ENCODE results near the gene RYR3.

Gene RYR3

DNA sequence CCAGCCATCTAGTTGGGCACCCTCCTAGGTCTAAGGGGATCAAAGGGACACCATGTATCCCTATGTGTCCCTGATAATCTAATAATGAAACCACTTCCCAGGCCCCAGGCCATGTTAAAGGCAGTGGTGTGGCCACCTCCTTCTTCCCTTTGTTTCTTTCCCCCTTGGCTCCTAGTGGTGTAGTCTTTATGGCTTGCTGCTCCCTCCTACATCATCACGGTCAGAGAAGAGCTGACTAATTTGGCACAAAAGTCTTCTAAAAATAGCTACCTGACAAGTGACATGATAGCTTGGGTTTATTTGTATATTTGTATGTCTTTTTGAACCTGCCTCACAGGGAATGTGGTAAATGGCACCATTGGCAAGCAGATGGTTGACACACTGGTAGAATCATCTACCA lies 526.5 kb downstream of the RYR3 start:
- no peak for DNase-seq (ENCODE audit: low spot score)

DNA sequence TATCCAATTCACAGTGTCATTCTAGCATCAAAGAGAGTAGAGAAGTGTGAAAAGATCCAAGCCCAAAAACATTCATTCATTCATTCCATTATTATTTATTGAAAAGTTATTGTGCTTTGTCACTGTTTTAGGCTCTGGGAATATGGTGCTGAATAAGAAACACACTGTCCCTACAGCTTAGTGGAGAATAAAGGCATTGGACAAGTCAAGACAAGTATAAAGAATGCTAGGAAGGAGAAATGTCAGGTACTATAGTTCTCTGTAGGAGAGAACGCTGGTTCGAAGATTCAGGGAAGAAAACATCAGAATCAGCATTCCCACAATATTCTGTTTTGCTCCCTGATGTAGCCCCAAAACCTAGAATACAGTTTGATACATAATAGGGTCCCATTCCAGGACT lies 528.8 kb downstream of the RYR3 start:
- no peak for DNase-seq (ENCODE audit: low spot score)

- DNase-seq (ENCODE audit: low spot score): no peak
These were observed 529.8 kb downstream of the RYR3 start for GRCh38 chr15:33840615-33841014.

DNA sequence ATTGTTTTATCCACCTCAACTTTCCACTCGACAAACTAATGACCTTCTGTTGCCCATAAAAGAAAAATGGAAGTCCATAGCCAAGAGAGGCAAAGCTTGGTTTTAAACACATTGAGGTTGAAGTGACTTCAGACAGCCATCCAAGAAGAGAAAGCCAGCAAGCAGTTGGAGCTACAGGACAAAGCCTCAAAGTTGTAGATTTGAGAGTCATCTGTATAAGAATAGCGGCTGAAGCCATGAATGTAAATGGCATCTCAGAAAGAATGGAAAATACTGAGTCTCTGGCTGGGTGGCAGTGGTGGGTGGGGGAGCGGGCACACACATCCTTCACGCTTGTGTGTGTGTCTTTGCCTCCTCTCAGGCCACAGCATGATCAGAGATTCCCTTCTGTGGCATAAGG lies 533.4 kb downstream of the RYR3 start:
- DNase-seq (ENCODE audit: low spot score): no peak

- no peak for DNase-seq (ENCODE audit: low spot score)
These were observed 533.8 kb downstream of the RYR3 start for GRCh38 chr15:33844597-33844996.

DNA sequence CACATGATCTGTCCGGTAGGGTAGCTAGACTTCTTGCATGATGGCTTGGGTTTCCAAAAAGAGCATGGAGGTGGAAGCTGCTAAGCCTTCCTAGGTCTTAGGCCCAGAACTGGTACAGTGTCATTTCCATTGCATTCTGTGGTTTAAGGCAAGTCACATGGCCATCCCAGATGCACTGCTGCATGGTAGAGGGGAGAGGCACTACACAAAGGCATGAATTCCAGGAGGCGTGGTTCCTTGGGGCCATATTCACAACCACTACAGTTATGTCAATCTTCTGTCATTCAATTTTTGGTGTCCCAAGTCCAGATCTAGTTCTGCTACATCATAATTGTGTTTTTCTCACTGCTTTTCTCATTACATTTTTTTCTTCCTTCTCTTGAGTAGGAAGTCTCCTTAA lies 535.4 kb downstream of the RYR3 start:
- DNase-seq (ENCODE audit: low spot score): no peak

- DNase-seq (ENCODE audit: low spot score): no peak
These were observed 536.1 kb downstream of the RYR3 start for GRCh38 chr15:33846862-33847261.

GRCh38 chr15:33848011-33848410 lies 537.2 kb downstream of the RYR3 start:
- no peak for DNase-seq (ENCODE audit: low spot score)

DNA sequence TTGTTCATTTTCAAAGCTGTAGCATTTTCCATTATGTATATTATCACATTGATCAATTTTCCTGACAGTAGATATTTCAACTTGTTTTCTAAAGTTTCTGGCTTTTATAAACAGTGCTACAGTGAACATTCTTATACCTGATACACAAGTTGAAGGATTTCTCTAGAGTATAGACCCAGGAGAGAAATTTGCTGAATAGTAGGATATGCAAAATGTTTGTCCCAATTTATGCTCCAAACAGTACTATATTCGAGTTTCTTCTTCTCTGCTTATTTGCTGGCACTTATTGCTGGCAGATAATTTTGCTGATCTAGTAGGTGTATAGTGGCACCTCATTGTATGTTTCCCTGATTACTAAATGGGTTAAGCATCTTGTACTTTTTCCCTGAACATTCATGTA lies 540.3 kb downstream of the RYR3 start:
- no peak for DNase-seq (ENCODE audit: low spot score)

- peak; percentile 58 for DNase-seq (ENCODE audit: low spot score)
These were observed 541.3 kb downstream of the RYR3 start for GRCh38 chr15:33852094-33852493.

- DNase-seq (ENCODE audit: low spot score): peak; percentile 77
These were observed 541.8 kb downstream of the RYR3 start for GRCh38 chr15:33852570-33852969.

DNA sequence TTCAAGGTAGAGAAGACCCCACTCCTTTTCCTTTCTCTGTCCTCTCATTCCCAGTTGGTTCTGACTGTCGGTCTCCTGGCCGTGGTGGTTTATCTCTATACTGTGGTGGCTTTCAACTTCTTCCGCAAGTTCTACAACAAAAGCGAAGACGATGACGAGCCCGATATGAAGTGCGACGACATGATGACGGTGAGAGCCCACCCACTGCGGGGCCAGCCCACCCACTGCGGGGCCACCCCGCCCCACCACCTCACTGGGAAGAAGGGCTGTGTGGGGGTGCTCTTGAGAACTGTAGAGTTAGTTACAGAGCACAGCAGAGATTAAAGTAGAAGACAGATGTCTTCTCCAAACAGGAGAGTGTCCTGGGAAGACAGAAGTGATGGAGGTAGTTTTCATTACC lies 547.0 kb downstream of the RYR3 start:
- DNase-seq (ENCODE audit: low spot score): no peak

DNA sequence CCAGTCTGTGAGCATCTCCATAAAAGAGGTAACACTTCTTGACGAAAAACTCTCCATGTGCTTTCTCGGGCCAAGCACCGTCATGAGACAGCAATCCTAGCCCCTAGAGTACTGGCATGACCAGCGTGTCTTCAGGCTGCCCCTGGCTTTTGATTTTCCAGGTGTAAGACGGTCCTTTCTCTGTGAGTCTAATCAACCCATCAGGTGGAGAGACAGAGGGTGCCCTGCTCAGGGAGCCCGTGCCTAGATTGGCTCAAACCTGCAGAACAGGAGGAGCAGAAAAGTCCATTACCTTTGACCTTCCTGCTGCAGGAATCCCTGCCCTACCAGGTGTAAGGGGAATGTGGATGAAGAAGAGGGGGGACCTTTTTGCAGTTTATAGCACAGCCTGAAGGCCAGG lies 548.1 kb downstream of the RYR3 start:
- no peak for DNase-seq (ENCODE audit: low spot score)

- DNase-seq (ENCODE audit: low spot score): no peak
These were observed 549.3 kb downstream of the RYR3 start for GRCh38 chr15:33859992-33860545.

GRCh38 chr15:33860754-33861153 lies 550.0 kb downstream of the RYR3 start:
- peak; percentile 60 for DNase-seq (ENCODE audit: low spot score)

DNA sequence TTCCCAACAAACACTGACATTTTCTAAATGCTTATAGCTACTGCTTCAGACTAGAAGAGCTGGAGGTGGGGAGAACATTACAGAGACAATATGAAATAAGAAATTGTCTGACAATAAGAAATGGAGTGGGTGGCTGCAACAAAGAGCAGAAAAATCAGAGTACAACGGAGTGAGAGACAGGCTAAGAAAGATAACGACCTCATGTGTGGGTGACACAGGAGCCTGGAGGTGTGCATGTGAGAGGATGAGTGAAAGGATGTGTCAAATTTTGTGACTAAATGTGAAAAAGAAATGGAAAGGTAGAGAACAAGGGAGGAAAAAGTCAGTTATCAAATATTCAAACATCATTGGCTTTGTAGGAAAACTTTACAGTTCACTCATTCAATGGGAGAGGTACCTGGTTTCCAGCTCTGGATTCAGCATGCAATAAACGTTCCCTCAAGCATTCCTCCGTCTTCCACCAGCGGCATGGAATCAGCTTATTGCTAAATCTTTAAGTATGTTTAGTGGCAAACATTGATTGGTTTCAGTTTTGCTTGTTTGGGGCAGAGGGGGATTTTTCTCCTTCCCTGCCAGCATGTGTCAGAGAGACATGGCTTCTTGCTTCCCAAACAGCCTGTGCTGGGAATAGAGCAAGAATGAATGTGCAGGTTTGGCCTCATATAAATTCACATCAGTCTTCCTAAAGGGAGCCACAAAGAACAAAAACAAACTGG lies 553.8 kb downstream of the RYR3 start:
- DNase-seq (ENCODE audit: low spot score): no peak

- peak; percentile 24 for DNase-seq (ENCODE audit: low spot score)
These were observed 554.6 kb downstream of the RYR3 start for GRCh38 chr15:33865416-33865815.

DNA sequence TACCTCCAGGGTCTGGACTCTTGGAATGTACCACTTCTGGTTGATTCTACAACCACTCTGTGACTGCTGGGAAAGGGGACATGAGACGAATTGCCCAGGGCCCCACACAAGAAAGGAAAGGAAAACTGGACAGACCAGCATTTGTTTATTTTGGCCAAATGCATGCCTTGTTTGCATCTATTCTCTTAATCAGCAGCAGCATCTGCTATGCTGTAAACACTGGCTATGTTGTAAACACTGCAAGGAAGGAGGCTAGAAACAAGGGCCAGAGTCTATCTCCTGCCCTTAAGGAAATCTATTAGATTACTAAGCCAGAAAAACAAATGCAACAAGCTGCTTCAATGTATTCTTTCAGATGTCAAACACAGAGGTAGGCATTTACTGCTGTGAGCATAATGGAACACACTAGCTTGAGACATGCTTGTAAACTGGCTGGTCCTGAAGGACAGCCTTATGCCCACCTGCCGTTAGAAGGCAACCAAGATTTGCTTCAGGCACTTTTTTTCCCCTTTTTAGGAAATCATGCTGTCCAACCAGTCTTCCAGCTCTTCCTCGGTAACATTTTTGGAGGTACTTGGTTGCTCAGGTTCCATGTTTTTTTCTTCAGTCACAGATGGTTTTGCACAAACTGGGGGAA lies 555.5 kb downstream of the RYR3 start:
- no peak for DNase-seq (ENCODE audit: low spot score)

DNA sequence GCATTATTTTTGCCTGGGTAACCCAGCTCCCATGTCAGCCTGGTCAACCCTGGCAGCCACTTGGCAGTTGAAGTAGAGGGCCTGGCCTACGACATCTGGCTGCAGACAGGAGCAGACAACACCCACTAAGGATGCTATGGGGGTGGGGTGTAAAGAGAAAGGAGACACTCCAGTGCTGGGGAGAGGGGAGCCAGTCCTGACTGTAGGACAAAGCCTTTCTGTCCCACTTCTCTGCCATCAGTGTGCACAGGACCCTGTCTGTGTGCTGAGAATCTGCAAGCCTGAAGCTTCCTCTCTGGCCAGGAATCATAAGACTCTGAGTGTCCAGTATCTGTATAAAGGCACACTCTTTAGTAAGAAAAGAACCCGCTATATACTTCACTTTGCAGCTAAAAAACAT lies 561.2 kb downstream of the RYR3 start:
- no peak for DNase-seq (ENCODE audit: low spot score)

- no peak for DNase-seq (ENCODE audit: low spot score)
These were observed 561.8 kb downstream of the RYR3 start for GRCh38 chr15:33872416-33873106.

DNA sequence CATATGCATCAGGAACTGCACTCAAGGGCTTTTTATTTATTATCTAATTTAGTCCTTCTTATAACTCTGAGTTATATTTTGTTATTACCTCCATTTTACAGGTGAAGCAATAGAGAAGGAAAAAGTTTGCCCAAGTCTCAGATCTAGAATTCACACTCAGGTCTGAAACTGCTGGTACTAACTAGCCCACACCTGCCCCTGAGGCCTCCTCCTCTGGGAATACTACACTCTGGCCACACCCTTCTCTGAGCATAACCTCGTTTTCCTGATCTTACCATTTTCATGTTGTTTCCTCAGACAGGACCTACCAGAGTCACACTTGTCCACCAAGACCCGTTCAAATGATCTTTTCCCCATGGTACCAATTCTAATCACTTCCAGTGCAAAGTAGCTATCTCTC lies 563.4 kb downstream of the RYR3 start:
- no peak for DNase-seq (ENCODE audit: low spot score)

- no peak for DNase-seq (ENCODE audit: low spot score)
These were observed 572.2 kb downstream of the RYR3 start for GRCh38 chr15:33882921-33883320.

GRCh38 chr15:33888176-33888575 lies 577.4 kb downstream of the RYR3 start:
- DNase-seq (ENCODE audit: low spot score): no peak

Measured in hepatic stellate cell (primary cell).